HepG2 (cell line): ENCODE results near the gene TRIM8. TPM values are rescaled to one million over a fixed set of nuclear protein-coding genes. Genes with fewer than 3 reads are reported as not detected.
A peak's percentile ranks its signal among the peaks of the same experiment; 100 is the strongest.

Experiments
- DPF2 ChIP-seq: sonication (generic); formaldehyde crosslinking; IDR thresholded peaks from 2 replicates; pipeline ENCODE4 v1.4.0; 2020; ENCODE audit warnings: mild to moderate bottlenecking, low read depth, missing genetic modification reagents, borderline replicate concordance
- ETV5 ChIP-seq: IDR thresholded peaks from 2 replicates; pipeline ENCODE4 v1.6.1; 2018; ENCODE audit warnings: missing biosample characterization, missing genetic modification reagents, inconsistent platforms, borderline replicate concordance
- NFATC3 ChIP-seq: sonication (generic); formaldehyde crosslinking; IDR thresholded peaks from 2 replicates; pipeline ENCODE4 v1.5.1; 2020; ENCODE audit warnings: mild to moderate bottlenecking, missing genetic modification reagents
- PITX1 ChIP-seq: sonication (generic); formaldehyde crosslinking; IDR thresholded peaks from 2 replicates; pipeline ENCODE4 v1.5.1; 2020; ENCODE audit warnings: mild to moderate bottlenecking, missing genetic modification reagents
- ZNF333 ChIP-seq: sonication (generic); formaldehyde crosslinking; IDR thresholded peaks from 2 replicates; pipeline ENCODE4 v1.4.0; 2020; ENCODE audit warnings: mild to moderate bottlenecking, missing genetic modification reagents, borderline replicate concordance
- ZNF343 ChIP-seq: sonication (generic); formaldehyde crosslinking; IDR thresholded peaks from 2 replicates; pipeline ENCODE4 v1.4.0; 2020; ENCODE audit warnings: mild to moderate bottlenecking, missing genetic modification reagents
- ZNF431 ChIP-seq: sonication (generic); formaldehyde crosslinking; IDR thresholded peaks from 2 replicates; pipeline ENCODE4 v1.9.0; 2022; ENCODE audit warnings: missing genetic modification reagents, low read depth, mild to moderate bottlenecking, borderline replicate concordance
- ZNF589 ChIP-seq: sonication (generic); formaldehyde crosslinking; conservative IDR thresholded peaks from 2 replicates; pipeline ENCODE4 v1.8.0; 2022; ENCODE audit warnings: mild to moderate bottlenecking, moderate library complexity, missing genetic modification reagents
- ZNF652 ChIP-seq: IDR thresholded peaks from 2 replicates; pipeline ENCODE4 v1.6.1; 2016; ENCODE audit warnings: low read depth, borderline replicate concordance
- ZNF850 ChIP-seq: sonication (generic); formaldehyde crosslinking; conservative IDR thresholded peaks from 2 replicates; pipeline ENCODE4 v1.9.0; 2021; ENCODE audit warnings: mild to moderate bottlenecking, missing genetic modification reagents
- ZNF883 ChIP-seq: sonication (generic); formaldehyde crosslinking; IDR thresholded peaks from 2 replicates; pipeline ENCODE4 v1.5.1; 2020; ENCODE audit warnings: mild to moderate bottlenecking, missing genetic modification reagents; ENCODE audit errors: not compliant biosample characterization
- ZSCAN21 ChIP-seq: sonication (generic); formaldehyde crosslinking; IDR thresholded peaks from 2 replicates; pipeline ENCODE4 v1.8.0; 2022; ENCODE audit warnings: mild to moderate bottlenecking, missing genetic modification reagents, moderate library complexity, borderline replicate concordance
- polyA plus RNA-seq, 8 experiments: library from polyadenylated mRNA; depleted of rRNA in 3 of 8; stranded (reverse) in 7 of 8; unstranded in 1 of 8; fragments of >200 nt; fragmentation: Illumina TruSeq in 4 of 8; extraction: Trizol in 4 of 8; gene quantifications; 2 replicates each; pipeline versions ENCODE4 v1.2.1 to v1.2.3, GENCODE V29; 2011 to 2016; ENCODE audit warnings: low read depth in 4 of 8, missing spikeins in 1 of 8, mixed read lengths in 1 of 8; ENCODE audit not compliant: insufficient read depth in 1 of 8
- total RNA-seq, 5 experiments: library from RNA; depleted of rRNA; stranded (reverse); fragments of >200 nt; fragmentation: Illumina TruSeq; extraction: Trizol; gene quantifications; 2 replicates each; pipeline ENCODE4 v1.2.3, GENCODE V29; 2016; ENCODE audit warnings: low read depth in 1 of 5
- TF ChIP-seq, protein P1 (sequence below), 2 experiments: sonication (generic) in 1 of 2; formaldehyde crosslinking in 1 of 2; IDR thresholded peaks; 2 replicates each; pipeline versions ENCODE4 v1.5.1 to v1.6.1; 2011 to 2020; ENCODE audit warnings: borderline replicate concordance in 1 of 2, low read depth in 1 of 2, low read length in 1 of 2, mild to moderate bottlenecking in 1 of 2, missing genetic modification reagents in 1 of 2, moderate library complexity in 1 of 2
- TF ChIP-seq, protein P2 (sequence below): sonication (generic); formaldehyde crosslinking; conservative IDR thresholded peaks from 2 replicates; pipeline ENCODE4 v1.4.0; 2020; ENCODE audit warnings: missing genetic modification reagents
- TF ChIP-seq, protein P3 (sequence below): sonication (generic); formaldehyde crosslinking; IDR thresholded peaks from 2 replicates; pipeline ENCODE4 v1.5.0; 2020; ENCODE audit warnings: missing genetic modification reagents, mild to moderate bottlenecking, borderline replicate concordance
- TF ChIP-seq, protein P4 (sequence below): sonication (generic); IDR thresholded peaks from 2 replicates; pipeline ENCODE4 v1.6.1; 2016; ENCODE audit warnings: low read depth, borderline replicate concordance
- TF ChIP-seq, protein P5 (sequence below): IDR thresholded peaks from 2 replicates; pipeline ENCODE4 v1.6.1; 2016; ENCODE audit warnings: low read depth
- TF ChIP-seq, protein P6 (sequence below): sonication (generic); formaldehyde crosslinking; IDR thresholded peaks from 2 replicates; pipeline ENCODE4 v1.5.0; 2020; ENCODE audit warnings: missing genetic modification reagents

The TRIM8 gene
- total and polyA plus RNA-seq, 2 of the 13 experiments (the other 11 are each of a cell fraction or from before 2014, with no cell fraction given): 38.9 to 66.5 TPM

DNA sequence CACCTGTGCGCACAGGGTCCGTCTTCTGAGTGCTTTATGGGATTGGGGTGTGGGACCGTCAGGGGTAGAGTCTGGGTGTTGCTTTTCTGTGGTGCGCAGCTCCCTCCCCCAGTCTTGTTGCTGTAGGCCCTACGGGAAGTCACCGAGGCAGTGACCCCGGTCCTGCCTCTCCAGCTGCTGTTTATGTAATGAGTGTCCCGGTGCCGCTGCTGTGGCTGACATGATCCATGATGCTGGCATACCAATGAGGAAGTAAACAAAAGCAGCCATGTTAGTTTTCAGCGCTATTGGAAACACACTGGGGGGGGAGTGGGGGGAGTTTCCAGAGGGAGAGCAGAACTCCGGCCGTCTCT is 1.1 kb downstream of the TRIM8 start (continued):
- TF ChIP-seq, protein P1, sequence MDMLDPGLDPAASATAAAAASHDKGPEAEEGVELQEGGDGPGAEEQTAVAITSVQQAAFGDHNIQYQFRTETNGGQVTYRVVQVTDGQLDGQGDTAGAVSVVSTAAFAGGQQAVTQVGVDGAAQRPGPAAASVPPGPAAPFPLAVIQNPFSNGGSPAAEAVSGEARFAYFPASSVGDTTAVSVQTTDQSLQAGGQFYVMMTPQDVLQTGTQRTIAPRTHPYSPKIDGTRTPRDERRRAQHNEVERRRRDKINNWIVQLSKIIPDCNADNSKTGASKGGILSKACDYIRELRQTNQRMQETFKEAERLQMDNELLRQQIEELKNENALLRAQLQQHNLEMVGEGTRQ (IDR thresholded peaks at IDR 0.05; ENCODE audit: low read depth, low read length): no peak
- TF ChIP-seq, protein P1 (CRISPR knock-in tag; IDR thresholded peaks at IDR 0.05; ENCODE audit: borderline replicate concordance): no peak
- TF ChIP-seq NFATC3 (no peak), ZNF431 (CRISPR knock-in tag) (no peak), PITX1 (CRISPR knock-in tag) (no peak), DPF2 (no peak; the same call in 1 of the 2 replicates), ZNF343 (CRISPR knock-in tag) (no peak; the same call in 1 of the 2 replicates), ZNF652 (CRISPR knock-in tag) (no peak), ZNF333 (CRISPR knock-in tag) (no peak), ZSCAN21 (CRISPR knock-in tag) (no peak), ZNF589 (CRISPR knock-in tag) (no peak), ZNF850 (no peak), ZNF883 (CRISPR knock-in tag) (no peak), ETV5 (CRISPR knock-in tag) (peak; percentile 21; the same call in 1 of the 2 replicates)
- TF ChIP-seq, protein P2, sequence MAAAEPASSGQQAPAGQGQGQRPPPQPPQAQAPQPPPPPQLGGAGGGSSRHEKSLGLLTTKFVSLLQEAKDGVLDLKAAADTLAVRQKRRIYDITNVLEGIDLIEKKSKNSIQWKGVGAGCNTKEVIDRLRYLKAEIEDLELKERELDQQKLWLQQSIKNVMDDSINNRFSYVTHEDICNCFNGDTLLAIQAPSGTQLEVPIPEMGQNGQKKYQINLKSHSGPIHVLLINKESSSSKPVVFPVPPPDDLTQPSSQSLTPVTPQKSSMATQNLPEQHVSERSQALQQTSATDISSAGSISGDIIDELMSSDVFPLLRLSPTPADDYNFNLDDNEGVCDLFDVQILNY (CRISPR knock-in tag): no peak
- TF ChIP-seq, protein P3, sequence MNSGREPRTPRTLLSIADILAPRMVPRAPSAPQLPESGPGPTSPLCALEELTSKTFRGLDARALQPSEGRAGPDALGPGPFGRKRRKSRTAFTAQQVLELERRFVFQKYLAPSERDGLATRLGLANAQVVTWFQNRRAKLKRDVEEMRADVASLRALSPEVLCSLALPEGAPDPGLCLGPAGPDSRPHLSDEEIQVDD: no peak
- TF ChIP-seq, protein P4, sequence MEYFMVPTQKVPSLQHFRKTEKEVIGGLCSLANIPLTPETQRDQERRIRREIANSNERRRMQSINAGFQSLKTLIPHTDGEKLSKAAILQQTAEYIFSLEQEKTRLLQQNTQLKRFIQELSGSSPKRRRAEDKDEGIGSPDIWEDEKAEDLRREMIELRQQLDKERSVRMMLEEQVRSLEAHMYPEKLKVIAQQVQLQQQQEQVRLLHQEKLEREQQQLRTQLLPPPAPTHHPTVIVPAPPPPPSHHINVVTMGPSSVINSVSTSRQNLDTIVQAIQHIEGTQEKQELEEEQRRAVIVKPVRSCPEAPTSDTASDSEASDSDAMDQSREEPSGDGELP: peak; percentile 94
- TF ChIP-seq, protein P5, sequence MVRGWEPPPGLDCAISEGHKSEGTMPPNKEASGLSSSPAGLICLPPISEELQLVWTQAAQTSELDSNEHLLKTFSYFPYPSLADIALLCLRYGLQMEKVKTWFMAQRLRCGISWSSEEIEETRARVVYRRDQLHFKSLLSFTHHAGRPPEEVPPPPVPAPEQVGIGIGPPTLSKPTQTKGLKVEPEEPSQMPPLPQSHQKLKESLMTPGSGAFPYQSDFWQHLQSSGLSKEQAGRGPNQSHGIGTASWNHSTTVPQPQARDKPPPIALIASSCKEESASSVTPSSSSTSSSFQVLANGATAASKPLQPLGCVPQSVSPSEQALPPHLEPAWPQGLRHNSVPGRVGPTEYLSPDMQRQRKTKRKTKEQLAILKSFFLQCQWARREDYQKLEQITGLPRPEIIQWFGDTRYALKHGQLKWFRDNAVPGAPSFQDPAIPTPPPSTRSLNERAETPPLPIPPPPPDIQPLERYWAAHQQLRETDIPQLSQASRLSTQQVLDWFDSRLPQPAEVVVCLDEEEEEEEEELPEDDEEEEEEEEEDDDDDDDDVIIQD: no peak
- TF ChIP-seq, protein P6, sequence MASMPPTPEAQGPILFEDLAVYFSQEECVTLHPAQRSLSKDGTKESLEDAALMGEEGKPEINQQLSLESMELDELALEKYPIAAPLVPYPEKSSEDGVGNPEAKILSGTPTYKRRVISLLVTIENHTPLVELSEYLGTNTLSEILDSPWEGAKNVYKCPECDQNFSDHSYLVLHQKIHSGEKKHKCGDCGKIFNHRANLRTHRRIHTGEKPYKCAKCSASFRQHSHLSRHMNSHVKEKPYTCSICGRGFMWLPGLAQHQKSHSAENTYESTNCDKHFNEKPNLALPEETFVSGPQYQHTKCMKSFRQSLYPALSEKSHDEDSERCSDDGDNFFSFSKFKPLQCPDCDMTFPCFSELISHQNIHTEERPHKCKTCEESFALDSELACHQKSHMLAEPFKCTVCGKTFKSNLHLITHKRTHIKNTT (CRISPR knock-in tag): no peak
